Measurements from ENCODE around the gene DEUP1.

- TF ChIP-seq TAF1 (IDR thresholded peaks at IDR 0.05; ENCODE audit: borderline replicate concordance, insufficient read depth, low read length) (no peak), SIN3A (IDR thresholded peaks at IDR 0.05; ENCODE audit: borderline replicate concordance, insufficient read depth, low read length) (no peak), POLR2AphosphoS5 (IDR thresholded peaks at IDR 0.05; ENCODE audit: low read depth, low read length) (no peak)
- TF ChIP-seq, protein P1, sequence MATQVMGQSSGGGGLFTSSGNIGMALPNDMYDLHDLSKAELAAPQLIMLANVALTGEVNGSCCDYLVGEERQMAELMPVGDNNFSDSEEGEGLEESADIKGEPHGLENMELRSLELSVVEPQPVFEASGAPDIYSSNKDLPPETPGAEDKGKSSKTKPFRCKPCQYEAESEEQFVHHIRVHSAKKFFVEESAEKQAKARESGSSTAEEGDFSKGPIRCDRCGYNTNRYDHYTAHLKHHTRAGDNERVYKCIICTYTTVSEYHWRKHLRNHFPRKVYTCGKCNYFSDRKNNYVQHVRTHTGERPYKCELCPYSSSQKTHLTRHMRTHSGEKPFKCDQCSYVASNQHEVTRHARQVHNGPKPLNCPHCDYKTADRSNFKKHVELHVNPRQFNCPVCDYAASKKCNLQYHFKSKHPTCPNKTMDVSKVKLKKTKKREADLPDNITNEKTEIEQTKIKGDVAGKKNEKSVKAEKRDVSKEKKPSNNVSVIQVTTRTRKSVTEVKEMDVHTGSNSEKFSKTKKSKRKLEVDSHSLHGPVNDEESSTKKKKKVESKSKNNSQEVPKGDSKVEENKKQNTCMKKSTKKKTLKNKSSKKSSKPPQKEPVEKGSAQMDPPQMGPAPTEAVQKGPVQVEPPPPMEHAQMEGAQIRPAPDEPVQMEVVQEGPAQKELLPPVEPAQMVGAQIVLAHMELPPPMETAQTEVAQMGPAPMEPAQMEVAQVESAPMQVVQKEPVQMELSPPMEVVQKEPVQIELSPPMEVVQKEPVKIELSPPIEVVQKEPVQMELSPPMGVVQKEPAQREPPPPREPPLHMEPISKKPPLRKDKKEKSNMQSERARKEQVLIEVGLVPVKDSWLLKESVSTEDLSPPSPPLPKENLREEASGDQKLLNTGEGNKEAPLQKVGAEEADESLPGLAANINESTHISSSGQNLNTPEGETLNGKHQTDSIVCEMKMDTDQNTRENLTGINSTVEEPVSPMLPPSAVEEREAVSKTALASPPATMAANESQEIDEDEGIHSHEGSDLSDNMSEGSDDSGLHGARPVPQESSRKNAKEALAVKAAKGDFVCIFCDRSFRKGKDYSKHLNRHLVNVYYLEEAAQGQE (IDR thresholded peaks at IDR 0.05; ENCODE audit: insufficient read depth in 1 of 2, low read depth in 2 of 2, low read length in 2 of 2), result no peak
These were observed 79.9 kb downstream of the DEUP1 start for GRCh38 chr11:93410441-93410840.
